AG10803 (cell line): Measurements from ENCODE around the gene MAP3K20.

Experiments
- DNase-seq: peaks from one replicate; pipeline ENCODE4 v3.0.0; 2010; ENCODE audit warnings: low read depth
- H3K4me3 ChIP-seq: 2 replicates; pipeline ENCODE4 v1.5.1; 2011; ENCODE audit warnings: mild to moderate bottlenecking, low read length, control low read depth
- CTCF ChIP-seq: conservative IDR thresholded peaks from 2 replicates; pipeline ENCODE4 v1.5.1; 2011; ENCODE audit warnings: mild to moderate bottlenecking, low read length, control low read depth, inconsistent platforms

Gene MAP3K20

GRCh38 chr2:173213181-173213580 lies 137.5 kb downstream of the MAP3K20 start:
- DNase-seq, result no peak
- TF ChIP-seq CTCF, result no peak
- no peak overlapping the region for H3K4me3 ChIP-seq

- TF ChIP-seq CTCF, result no peak
These were observed 138.6 kb downstream of the MAP3K20 start for GRCh38 chr2:173214213-173214612.

GRCh38 chr2:173215316-173215715 lies 139.7 kb downstream of the MAP3K20 start:
- TF ChIP-seq CTCF, result no peak
- H3K4me3 ChIP-seq, result no peak overlapping the region
- DNase-seq, result no peak

More at GRCh38 chr2:173214213-173214612, 138.6 kb downstream of the MAP3K20 start:
- no peak for DNase-seq
- H3K4me3 ChIP-seq, result no peak overlapping the region

GRCh38 chr2:173216051-173216450 lies 140.4 kb downstream of the MAP3K20 start:
- DNase-seq, result no peak
- TF ChIP-seq CTCF, result no peak
- H3K4me3 ChIP-seq, result no peak overlapping the region

GRCh38 chr2:173216668-173217067 lies 141.0 kb downstream of the MAP3K20 start:
- H3K4me3 ChIP-seq, result no peak overlapping the region
- DNase-seq, result no peak
- no peak; the same call in 1 of the 2 replicates for TF ChIP-seq CTCF

GRCh38 chr2:173217116-173217840 lies 141.6 kb downstream of the MAP3K20 start:
- no peak for TF ChIP-seq CTCF
- H3K4me3 ChIP-seq, result no peak overlapping the region
- no peak for DNase-seq

- DNase-seq, result no peak
- TF ChIP-seq CTCF, result no peak
- no peak overlapping the region for H3K4me3 ChIP-seq
These were observed 142.8 kb downstream of the MAP3K20 start for GRCh38 chr2:173218326-173219056.
